ENCODE results near the gene RBM6. TPM values are rescaled to one million over a fixed set of nuclear protein-coding genes. Genes with fewer than 3 reads are reported as not detected.

The RBM6 gene
- total and polyA plus RNA-seq, 2 of the 4 experiments (the other 2 are of a cell fraction), result 38.5 to 64.6 TPM

GRCh38 chr3:50003216-50003615, 63.3 kb downstream of the RBM6 start:
- ChIA-PET POLR2A (ENCODE audit: unreplicated experiment) (no interaction called here), CTCF (no interaction called here)
- no peak overlapping the region for H3K23ac ChIP-seq (ENCODE audit: low read depth, low read length)
- no peaks in the 10 kb centered on the region for H3K9me3 ChIP-seq (ENCODE audit: control insufficient read depth, insufficient read depth, low read length)
- dilution Hi-C loops (cut with HindIII; ENCODE audit: low sequenced_read_pairs, unreplicated experiment) (no loop called here), in situ Hi-C loops (cut with MboI; ENCODE audit: low sequenced_read_pairs) (no loop called here), intact Hi-C loops (cut with micrococcal nuclease) (no loop called here)
- no peak overlapping the region for H2AFZ ChIP-seq (replicated peaks; ENCODE audit: low read length, poor library complexity)
- BruUV-seq (replicated peaks), result no TSS peak
- H4K5ac ChIP-seq (ENCODE audit: low read depth, low read length), result no peak overlapping the region
- H4K91ac ChIP-seq (ENCODE audit: insufficient read depth, low read depth, low read length), result no peak overlapping the region
- no peak overlapping the region for H2BK5ac ChIP-seq (ENCODE audit: low read depth, low read length, poor library complexity, severe bottlenecking)
- no peak overlapping the region for H4K8ac ChIP-seq (ENCODE audit: low read depth in 2 of 2, low read length in 2 of 2)
- H3K4me1 ChIP-seq (ENCODE audit: control insufficient read depth, insufficient read depth, low read length), result no peaks in the 10 kb centered on the region
- peaks cover 11% of the 10 kb centered on the region; the same call in 1 of the 2 replicates for H4K20me1 ChIP-seq (ENCODE audit: insufficient read depth, low read length)
- no peak overlapping the region for H3K9ac ChIP-seq (ENCODE audit: low read depth, low read length)
- 100% methylated on average over 1 of the region's 3 CpGs; no CpG with 5 or more reads in 1 of the 2 experiments for WGBS, 2 experiments (ENCODE audit: extremely low coverage in 2 of 2, insufficient read length in 1 of 2)
- no peaks in the 10 kb centered on the region for H3K27me3 ChIP-seq (ENCODE audit: control insufficient read depth, insufficient read depth, low read length)
- H3K18ac ChIP-seq (ENCODE audit: low read depth, low read length), result no peak overlapping the region
- no peak overlapping the region for H3K4ac ChIP-seq (ENCODE audit: low read depth, low read length)
- H3K56ac ChIP-seq (ENCODE audit: extremely low read depth, insufficient read depth, low read length), result no peak overlapping the region
- H2AK5ac ChIP-seq (ENCODE audit: low read depth, low read length), result no peak overlapping the region
- no peak overlapping the region for H2BK120ac ChIP-seq (ENCODE audit: low read depth, low read length)
- peaks cover 2% of the 10 kb centered on the region; the same call in 1 of the 2 replicates for H3K9me1 ChIP-seq (ENCODE audit: insufficient read depth, low read length)
- H2BK20ac ChIP-seq (ENCODE audit: low read depth, low read length), result no peak overlapping the region
- H3K14ac ChIP-seq (replicated peaks; ENCODE audit: low read depth, low read length), result no peak overlapping the region
- TF ChIP-seq CTCF (conservative IDR thresholded peaks at IDR 0.05; ENCODE audit: low read depth, low read length), result no peak
- no peak for TF ChIP-seq NFE2L2 (IDR thresholded peaks at IDR 0.05; ENCODE audit: low read depth, low read length)
- no peak for TF ChIP-seq CEBPB (IDR thresholded peaks at IDR 0.05; ENCODE audit: low read depth, low read length)
- TF ChIP-seq POLR2A (IDR thresholded peaks at IDR 0.05; ENCODE audit: low read depth, low read length), result no peak
- no peak for TF ChIP-seq MAFK (IDR thresholded peaks at IDR 0.05; ENCODE audit: low read depth, low read length)
- TF ChIP-seq BHLHE40 (IDR thresholded peaks at IDR 0.05; ENCODE audit: low read depth, low read length), result no peak
- TF ChIP-seq RCOR1 (IDR thresholded peaks at IDR 0.05; ENCODE audit: insufficient replicate concordance, low read length), result no peak
- TF ChIP-seq ELK1 (IDR thresholded peaks at IDR 0.05; ENCODE audit: borderline replicate concordance, low read depth, low read length), result no peak
- TF ChIP-seq RAD21 (IDR thresholded peaks at IDR 0.05; ENCODE audit: low read length), result no peak
- TF ChIP-seq SMC3 (IDR thresholded peaks at IDR 0.05; ENCODE audit: low read depth, low read length), result no peak
- no peak for TF ChIP-seq USF2 (IDR thresholded peaks at IDR 0.05; ENCODE audit: low read depth, low read length)
- no peak for TF ChIP-seq MAZ (IDR thresholded peaks at IDR 0.05; ENCODE audit: borderline replicate concordance, low read depth, low read length)
- no peak for TF ChIP-seq FOS (IDR thresholded peaks at IDR 0.05; ENCODE audit: low read depth, low read length)
- no peak for TF ChIP-seq CHD1 (IDR thresholded peaks at IDR 0.05; ENCODE audit: low read depth, low read length)
- no peak for TF ChIP-seq MXI1 (IDR thresholded peaks at IDR 0.05; ENCODE audit: borderline replicate concordance, low read depth, low read length)
- no peak for TF ChIP-seq RFX5 (IDR thresholded peaks at IDR 0.05; ENCODE audit: low read depth, low read length)
- DNase-seq (peak; percentile 44), ATAC-seq (ENCODE audit: low read depth) (no peak)
- peak overlapping the region; percentile 22 for H2AK9ac ChIP-seq (replicated peaks; ENCODE audit: low read depth, low read length, poor library complexity)
- no peak overlapping the region for H3K27ac ChIP-seq (ENCODE audit: insufficient read depth, low read length)
- H2BK15ac ChIP-seq (ENCODE audit: low read depth, low read length), result no peak overlapping the region
- H3K4me2 ChIP-seq (ENCODE audit: low read depth, low read length), result no peak overlapping the region
- no peak overlapping the region for H3K4me3 ChIP-seq (ENCODE audit: insufficient read depth, low read depth, low read length)
- peaks cover 16 to 64% of the 10 kb centered on the region in 2 experiments for H3K79me1 ChIP-seq (ENCODE audit: low read depth in 1 of 2, low read length in 2 of 2)
- H3K36me3 ChIP-seq (ENCODE audit: control insufficient read depth, insufficient read depth, low read length), result peaks cover 13% of the 10 kb centered on the region
